Stimulated activated CD4-positive, alpha-beta T cell treated with anti-CD3 and anti-CD28 coated beads, Interleukin-4, amount 100 ng/mL, for 48 hours (primary cell): ENCODE results near the gene EFNB2.
A peak's percentile ranks its signal among the peaks of the same experiment; 100 is the strongest.

Experiments used
- DNase-seq, 2 donors: peaks; one replicate each; pipeline ENCODE4 v3.0.0-alpha.2; 2020; ENCODE audit warnings: low read depth in 2 of 2

The EFNB2 gene, protein sequence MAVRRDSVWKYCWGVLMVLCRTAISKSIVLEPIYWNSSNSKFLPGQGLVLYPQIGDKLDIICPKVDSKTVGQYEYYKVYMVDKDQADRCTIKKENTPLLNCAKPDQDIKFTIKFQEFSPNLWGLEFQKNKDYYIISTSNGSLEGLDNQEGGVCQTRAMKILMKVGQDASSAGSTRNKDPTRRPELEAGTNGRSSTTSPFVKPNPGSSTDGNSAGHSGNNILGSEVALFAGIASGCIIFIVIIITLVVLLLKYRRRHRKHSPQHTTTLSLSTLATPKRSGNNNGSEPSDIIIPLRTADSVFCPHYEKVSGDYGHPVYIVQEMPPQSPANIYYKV

GRCh38 chr13:106535552-106536243, at the start of gene EFNB2:
TSS of gene EFNB2 (minus strand) at chr13:106535662. CDS start at chr13:106534964, 698 bp downstream.
- peak; percentile 75 to 80 for DNase-seq

DNA sequence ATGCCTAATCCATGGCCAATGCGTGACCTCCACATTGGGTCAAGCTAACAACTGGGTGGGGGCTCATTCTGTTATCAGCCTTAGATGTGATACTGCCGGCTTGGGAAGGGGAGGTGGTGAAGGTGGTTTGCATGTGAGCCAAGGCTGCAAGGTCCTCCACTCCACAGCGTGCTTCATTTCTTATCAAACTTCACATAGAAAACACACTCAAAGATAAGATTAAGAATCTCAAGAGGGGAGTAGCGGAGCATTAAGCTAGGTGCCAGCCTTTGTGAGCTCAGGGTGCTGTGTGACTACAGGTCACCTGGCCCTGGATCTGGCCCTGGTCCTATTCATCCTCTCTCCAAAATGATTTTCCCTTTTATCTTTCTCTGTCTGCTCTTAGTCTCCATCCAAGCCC, 45.8 kb upstream of the EFNB2 start:
- DNase-seq: no peak

- no peak for DNase-seq
Observed at GRCh38 chr13:106575896-106576295, 40.4 kb upstream of the EFNB2 start.

DNA sequence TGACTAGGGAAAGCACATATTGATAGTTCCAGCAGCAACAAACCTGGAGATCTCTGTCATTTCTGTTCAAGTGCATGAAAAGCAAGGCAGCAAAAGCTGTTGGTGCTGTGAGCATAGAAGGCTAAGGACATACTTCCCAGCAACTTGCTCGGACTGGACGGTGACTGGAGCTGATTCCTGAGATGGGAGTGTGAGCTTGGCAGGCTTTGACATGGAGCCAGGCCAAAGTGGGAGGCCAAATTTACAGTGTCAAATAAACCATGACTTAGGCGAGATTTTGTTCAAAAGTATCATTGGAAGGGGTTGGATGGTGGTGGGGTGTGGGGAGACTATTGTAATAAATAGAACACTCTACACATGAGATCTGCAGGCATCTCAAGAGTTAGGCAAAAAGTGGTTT, 38.4 kb upstream of the EFNB2 start:
- no peak for DNase-seq

DNA sequence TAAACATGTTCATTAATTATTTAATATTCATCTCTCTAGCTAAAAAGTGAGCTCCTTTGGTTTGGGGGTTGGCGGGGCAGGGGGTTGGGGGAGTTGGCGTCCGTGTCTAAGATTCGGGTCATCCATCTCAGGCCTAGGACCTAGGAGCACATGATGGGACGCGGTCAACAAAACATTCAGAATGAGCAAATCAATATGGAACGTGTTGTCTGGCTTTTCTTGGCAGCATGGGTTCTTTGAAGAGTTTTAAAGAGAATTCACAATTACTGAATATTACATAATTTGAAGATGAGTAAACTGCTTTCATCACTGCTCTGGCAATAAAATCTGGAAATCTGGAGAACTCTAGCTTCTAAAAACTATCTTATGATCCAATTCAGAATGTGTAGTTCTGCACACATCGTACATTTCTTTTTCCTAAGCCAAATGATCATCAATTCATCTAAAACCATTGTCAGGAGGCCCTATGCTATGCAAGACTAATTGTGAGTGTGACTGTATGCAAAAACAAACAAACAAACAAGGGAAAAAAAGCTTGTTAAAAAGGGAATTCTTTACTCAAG, 37.9 kb upstream of the EFNB2 start:
- no peak for DNase-seq

DNA sequence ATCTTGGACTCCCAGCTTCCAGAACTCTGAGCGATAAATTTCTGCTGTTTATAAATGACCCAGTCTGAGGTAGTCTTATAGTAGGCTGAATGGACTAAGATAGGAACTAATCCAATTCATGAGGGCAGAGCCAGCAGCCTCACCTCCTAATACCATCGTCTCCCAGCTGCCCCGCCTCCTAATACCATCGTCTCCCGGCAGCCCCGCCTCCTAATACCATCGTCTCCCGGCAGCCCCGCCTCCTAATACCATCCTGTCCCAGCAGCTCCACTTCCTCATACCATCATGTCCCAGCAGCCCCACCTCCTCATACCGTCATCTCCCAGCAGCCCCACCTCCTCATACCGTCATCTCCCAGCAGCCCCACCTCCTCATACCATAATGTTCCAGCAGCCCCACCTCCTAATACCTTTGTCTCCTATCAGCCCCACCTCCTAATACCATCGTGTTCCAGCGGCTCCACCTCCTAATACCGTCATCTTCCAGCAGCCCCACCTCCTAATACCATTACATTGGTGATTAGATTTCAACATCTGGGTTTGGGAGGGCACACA, 34.9 kb upstream of the EFNB2 start:
- peak; percentile 25 to 38 for DNase-seq

DNA sequence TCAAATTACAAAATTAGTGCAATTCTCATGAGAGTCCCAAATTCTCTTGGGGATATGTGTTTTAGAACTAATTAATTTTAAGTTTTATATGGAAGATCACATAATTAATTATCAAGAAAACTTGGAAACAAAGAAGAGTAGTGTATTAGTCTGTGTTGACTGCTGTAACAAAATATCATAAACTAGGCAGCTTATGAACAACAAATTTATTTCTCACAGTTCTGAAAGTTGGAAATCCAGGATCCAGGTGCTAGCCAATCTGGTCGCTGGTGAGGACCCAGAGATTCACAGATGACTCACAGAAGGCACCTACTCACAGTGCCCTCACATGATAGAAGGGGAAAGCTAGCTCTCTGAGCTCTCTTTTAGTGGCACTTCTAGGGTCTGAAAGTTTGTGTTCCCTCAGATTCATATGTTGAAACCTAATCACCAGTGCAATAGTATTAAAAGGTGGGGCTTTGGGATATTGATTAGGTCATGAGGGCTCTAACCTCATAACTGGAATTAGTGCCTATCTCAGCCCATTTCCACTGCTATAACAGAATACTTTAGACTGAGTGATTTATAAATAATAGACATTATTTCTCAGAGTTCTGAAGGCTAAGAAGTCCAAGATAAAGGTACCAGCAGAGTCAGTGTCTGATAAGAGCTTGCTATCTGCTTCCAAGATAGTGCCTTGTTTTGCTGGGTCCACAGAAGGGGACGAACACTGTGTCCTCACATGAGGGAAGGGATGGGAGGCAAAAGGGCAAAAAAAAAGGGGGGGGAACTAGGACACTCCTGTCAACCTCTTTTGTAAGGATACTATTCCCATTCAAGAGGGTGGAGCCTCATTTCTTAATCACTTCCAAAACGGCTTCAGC, 34.0 kb upstream of the EFNB2 start:
- DNase-seq: no peak

DNA sequence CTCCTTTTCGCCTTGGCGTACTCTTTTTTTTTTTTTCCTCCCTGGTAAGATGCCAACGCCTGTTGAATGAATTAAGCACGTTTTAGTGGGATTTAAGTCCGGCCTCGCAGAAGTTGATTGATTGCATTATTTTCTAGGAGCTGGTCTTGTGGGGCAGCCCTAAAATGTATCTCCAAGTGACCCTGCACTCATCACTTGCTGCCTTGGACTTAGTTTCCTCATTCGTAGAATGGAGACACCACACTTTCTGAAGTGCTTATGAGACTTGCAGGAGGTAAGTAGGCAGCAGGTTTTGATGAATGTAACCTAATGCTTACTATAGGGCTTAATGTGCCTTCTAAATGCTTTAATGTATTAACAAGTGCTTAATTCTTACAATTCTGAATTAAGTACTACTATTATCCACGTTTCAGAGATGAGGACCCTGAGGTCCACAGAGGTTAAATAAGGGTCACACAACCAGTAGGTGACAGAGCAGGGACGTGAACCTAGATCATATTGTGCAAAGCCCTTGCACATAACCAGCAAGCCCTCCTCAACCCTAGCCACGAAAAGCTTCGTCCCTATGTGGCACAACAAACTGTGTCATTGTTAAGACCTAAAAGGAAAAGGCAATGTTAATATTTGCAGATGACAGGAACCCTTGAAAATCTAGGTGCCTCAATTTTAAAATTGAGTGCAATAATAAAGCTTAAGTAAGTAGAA, 33.0 kb upstream of the EFNB2 start:
- no peak for DNase-seq

DNA sequence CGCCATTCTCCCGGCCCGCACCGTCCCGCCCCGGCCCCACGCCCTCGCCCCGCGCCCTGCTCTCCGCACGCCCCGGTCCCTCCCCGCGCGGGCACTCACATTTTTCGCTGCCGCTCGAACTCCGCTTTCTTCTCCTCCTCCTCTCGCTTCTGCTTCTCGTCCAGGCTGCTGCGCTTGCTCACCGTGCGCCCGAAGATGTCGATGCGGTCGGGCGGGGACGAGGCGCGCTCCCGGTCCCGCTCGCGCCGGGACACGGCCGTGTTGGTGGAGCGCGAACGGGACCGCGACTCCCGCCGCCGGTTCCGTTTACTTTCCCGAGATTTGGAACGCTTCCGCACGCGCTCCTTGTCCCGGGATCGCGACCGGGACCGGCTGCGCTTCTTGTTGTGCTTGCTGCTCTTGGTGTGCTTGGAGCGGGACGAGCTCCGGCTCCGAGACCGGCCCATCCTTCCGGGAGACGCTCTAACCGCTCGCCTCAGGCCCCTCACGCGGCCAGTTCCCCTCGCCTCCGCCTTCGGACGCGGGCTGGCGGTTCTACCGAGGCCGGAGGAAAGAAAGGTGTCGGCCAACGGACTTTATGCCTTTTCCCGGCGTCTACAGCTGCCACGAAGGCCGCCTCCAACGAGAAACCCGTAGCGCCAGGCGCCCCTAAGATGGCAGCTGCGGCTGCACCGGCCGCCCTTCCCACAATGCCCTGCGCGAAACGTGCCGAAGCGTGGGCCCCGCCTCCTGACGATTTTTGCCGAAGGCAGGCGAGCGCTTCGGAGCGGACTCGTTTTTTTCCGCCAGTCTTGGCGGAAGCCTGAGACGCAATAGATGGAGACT, 32.2 kb upstream of the EFNB2 start, which contains the start of gene ARGLU1:
Gene ARGLU1, minus strand, starts transcription at position 664 of the 825 bp plus-strand sequence. Its CDS starts 218 bp downstream, at position 446.
- DNase-seq: peak; percentile 90

GRCh38 chr13:106566641-106567473, 31.4 kb upstream of the EFNB2 start:
- DNase-seq: peak; percentile 28 to 48

GRCh38 chr13:106565127-106565775, 29.8 kb upstream of the EFNB2 start:
- DNase-seq: no peak

- no peak for DNase-seq
Observed at GRCh38 chr13:106562301-106562700, 26.8 kb upstream of the EFNB2 start.

GRCh38 chr13:106561551-106562170, 26.2 kb upstream of the EFNB2 start:
- peak; percentile 36 to 44 for DNase-seq

GRCh38 chr13:106560821-106561220, 25.4 kb upstream of the EFNB2 start:
- DNase-seq: no peak

- no peak for DNase-seq
Observed at GRCh38 chr13:106558527-106558926, 23.1 kb upstream of the EFNB2 start.

DNA sequence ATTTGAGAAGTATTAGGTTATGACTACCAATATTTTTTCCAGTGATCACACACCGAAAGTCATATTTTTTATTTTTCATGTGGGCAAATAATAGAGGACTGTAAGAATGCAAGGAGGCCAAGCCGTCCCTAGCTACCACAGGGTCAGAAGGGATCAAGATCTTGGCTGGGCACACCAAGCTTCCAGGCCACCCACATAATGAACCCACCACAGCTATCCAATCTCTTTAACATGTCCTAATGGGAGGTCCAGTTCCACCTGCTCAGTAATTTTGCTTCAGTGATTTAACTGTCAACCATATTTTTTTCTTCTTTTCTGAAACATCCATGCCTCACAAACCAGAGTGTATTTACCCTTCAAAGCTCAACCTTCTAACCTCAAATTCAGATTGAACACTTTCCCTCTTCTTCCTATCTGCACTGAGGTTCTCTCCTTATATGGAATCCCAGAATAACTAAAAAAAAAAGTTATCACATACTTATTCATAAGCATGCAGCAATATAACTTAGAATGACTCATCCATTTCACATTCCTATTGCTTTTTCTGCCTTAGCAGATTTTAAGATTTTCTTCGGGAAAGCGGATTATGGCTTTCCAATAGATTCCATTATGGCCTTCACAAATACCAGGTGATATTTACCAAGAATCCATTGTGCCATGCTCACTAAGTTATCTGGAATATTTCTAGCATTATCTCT, 20.3 kb upstream of the EFNB2 start:
- no peak for DNase-seq

DNA sequence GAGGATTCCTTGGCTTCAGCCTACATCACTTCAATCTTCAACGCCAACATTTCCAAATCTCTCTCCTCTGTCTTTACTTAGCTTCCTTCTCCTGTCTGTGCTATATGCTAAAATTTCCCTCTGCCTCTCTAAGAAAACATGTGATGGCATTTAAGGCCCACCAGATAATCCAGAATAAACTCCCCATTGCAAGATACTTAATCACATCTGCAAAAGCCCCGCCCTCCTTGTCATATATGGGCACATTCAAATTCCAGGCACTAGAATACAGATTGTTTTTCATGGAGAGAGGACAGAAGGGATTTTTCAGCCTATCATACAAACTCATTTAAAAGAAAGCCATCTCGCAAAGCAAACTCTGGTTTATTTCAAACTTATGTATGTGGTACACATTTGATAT, 16.3 kb upstream of the EFNB2 start:
- DNase-seq: no peak

GRCh38 chr13:106551350-106551749, 15.9 kb upstream of the EFNB2 start:
- no peak for DNase-seq
